SU-DHL-6 (cell line): Measurements from ENCODE around the gene EPHB3.

Experiments used
- H2AFZ ChIP-seq: fragments of 200-600 bp; sonication (generic); 2 replicates; pipeline ENCODE4 v1.6.1; 2014; ENCODE audit warnings: low read depth, mild to moderate bottlenecking, moderate library complexity, mixed read lengths, antibody characterized with exemption, low read length; ENCODE audit not compliant: severe bottlenecking
- H3F3A ChIP-seq: fragments of 200-600 bp; shearing (Covaris generic); 2 replicates; pipeline ENCODE4 v1.6.0; 2016; ENCODE audit warnings: antibody characterized with exemption, mild to moderate bottlenecking; ENCODE audit not compliant: insufficient read depth
- H3K27ac ChIP-seq: fragments of 200-600 bp; sonication (generic); 2 replicates; pipeline ENCODE4 v1.5.1; 2016; ENCODE audit warnings: low read depth, mild to moderate bottlenecking, low read length, moderate library complexity, mixed read lengths
- H3K27me3 ChIP-seq: fragments of 200-600 bp; sonication (generic), shearing (Covaris generic); 2 replicates; pipeline ENCODE4 v1.6.0; 2014; ENCODE audit warnings: mild to moderate bottlenecking, low read length
- H3K36me3 ChIP-seq: fragments of 200-600 bp; sonication (generic); 2 replicates; pipeline ENCODE4 v1.6.1; 2014; ENCODE audit warnings: mild to moderate bottlenecking, low read length, mixed read lengths
- H3K4me2 ChIP-seq: fragments of 300-600, 200-600 bp; shearing (Covaris generic), sonication (generic); 2 replicates; pipeline ENCODE4 v1.6.0; 2014; ENCODE audit warnings: low read length, low read depth, mild to moderate bottlenecking; ENCODE audit not compliant: poor library complexity, severe bottlenecking
- H3K4me3 ChIP-seq: fragments of 200-600 bp; sonication (generic); 2 replicates; pipeline ENCODE4 v1.5.1; 2014; ENCODE audit warnings: antibody characterized with exemption, low read length, mild to moderate bottlenecking, mixed read lengths; ENCODE audit not compliant: insufficient read depth, poor library complexity, severe bottlenecking
- H3K79me2 ChIP-seq: fragments of 200-600 bp; sonication (generic); 2 replicates; pipeline ENCODE4 v1.6.1; 2014; ENCODE audit warnings: mild to moderate bottlenecking, low read length, moderate library complexity; ENCODE audit not compliant: insufficient read depth
- H3K9ac ChIP-seq: fragments of 200-600 bp; sonication (generic); 2 replicates; pipeline ENCODE4 v1.7.0; 2014; ENCODE audit warnings: mild to moderate bottlenecking, low read length
- H3K9me2 ChIP-seq: fragments of 200-600 bp; sonication (generic); replicated peaks from 2 replicates; pipeline ENCODE4 v1.6.1; 2014; ENCODE audit warnings: low read length; ENCODE audit not compliant: insufficient read depth
- H3K9me3 ChIP-seq: fragments of 200-600 bp; sonication (generic); 2 replicates; pipeline ENCODE4 v1.6.1; 2014; ENCODE audit warnings: low read length, mixed read lengths; ENCODE audit not compliant: insufficient read depth
- H4K20me1 ChIP-seq: fragments of 200-600 bp; sonication (generic); 2 replicates; pipeline ENCODE4 v1.6.1; 2014; ENCODE audit warnings: low read depth, mild to moderate bottlenecking, antibody characterized with exemption, low read length, moderate library complexity, mixed read lengths
- EZH2phosphoT487 ChIP-seq: fragments of 200-600 bp; sonication (generic), shearing (Covaris generic); conservative IDR thresholded peaks from 2 replicates; pipeline ENCODE4 v1.6.1; 2018; ENCODE audit warnings: mild to moderate bottlenecking, antibody characterized with exemption, low read length, moderate library complexity, mixed read lengths
- TF ChIP-seq, protein P1 (sequence below): fragments of 200-600 bp; sonication (generic); IDR thresholded peaks from one replicate; pipeline ENCODE4 v1.5.1; 2017; ENCODE audit warnings: antibody characterized with exemption, mild to moderate bottlenecking, low read length, moderate library complexity; ENCODE audit not compliant: insufficient read depth, poor library complexity, severe bottlenecking

Gene EPHB3

DNA sequence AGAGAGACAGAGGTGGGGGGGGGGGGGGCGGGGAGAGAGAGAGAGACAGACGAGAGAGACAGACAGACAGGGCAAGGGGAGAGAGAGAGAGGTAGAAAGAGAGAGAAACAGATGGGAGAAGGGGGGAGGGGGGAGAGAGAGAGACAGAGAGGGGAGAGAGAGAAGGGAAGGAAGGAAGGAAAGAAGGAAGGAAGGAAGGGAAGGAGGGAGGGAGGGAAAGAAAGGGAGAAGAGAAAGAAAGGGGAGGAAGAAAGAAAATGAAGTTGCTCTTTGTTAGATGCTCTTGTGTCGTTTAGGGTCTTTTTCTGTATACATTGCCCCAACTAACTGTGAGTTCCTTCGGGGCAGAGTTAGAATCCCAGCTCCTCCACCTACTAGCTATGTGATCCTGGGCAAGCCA is 19.0 kb upstream of the EPHB3 start:
- Histone ChIP-seq H3K9me2 (no peaks in the 10 kb centered on the region), H3K79me2 (no peaks in the 10 kb centered on the region), H3K36me3 (no peaks in the 10 kb centered on the region), H3K9me3 (no peaks in the 10 kb centered on the region), H3K27me3 (no peaks in the 10 kb centered on the region), H3K9ac (no peak overlapping the region), H3K4me2 (no peak overlapping the region), H2AFZ (no peak overlapping the region), H3K27ac (no peak overlapping the region), H3F3A (no peaks in the 10 kb centered on the region), H3K4me3 (no peak overlapping the region), H4K20me1 (no peaks in the 10 kb centered on the region)
- TF ChIP-seq EZH2phosphoT487, result no peak
- TF ChIP-seq, protein P1, sequence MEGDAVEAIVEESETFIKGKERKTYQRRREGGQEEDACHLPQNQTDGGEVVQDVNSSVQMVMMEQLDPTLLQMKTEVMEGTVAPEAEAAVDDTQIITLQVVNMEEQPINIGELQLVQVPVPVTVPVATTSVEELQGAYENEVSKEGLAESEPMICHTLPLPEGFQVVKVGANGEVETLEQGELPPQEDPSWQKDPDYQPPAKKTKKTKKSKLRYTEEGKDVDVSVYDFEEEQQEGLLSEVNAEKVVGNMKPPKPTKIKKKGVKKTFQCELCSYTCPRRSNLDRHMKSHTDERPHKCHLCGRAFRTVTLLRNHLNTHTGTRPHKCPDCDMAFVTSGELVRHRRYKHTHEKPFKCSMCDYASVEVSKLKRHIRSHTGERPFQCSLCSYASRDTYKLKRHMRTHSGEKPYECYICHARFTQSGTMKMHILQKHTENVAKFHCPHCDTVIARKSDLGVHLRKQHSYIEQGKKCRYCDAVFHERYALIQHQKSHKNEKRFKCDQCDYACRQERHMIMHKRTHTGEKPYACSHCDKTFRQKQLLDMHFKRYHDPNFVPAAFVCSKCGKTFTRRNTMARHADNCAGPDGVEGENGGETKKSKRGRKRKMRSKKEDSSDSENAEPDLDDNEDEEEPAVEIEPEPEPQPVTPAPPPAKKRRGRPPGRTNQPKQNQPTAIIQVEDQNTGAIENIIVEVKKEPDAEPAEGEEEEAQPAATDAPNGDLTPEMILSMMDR, result no peak

DNA sequence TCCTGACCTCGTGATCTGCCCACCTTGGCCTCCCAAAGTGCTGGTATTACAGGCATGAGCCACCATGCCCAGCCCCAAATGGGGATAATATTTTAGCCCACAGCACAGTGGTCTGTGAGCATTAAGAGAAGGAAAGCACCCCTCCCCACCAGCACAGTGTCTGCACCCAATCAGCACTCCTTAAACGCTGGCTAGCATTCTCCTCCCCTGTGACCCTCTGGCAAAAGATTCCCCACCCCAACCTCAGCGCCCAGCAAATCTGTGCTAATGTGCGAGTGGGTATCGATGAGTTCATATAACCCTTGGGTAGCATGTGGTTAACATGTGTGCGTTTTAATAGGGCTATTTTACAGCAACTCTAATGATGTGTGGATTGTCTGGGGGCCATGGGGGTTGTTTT is 18.3 kb upstream of the EPHB3 start:
- Histone ChIP-seq H3K4me2 (no peak overlapping the region), H4K20me1 (no peaks in the 10 kb centered on the region), H3K27ac (no peak overlapping the region), H3K4me3 (no peak overlapping the region), H3K36me3 (no peaks in the 10 kb centered on the region), H3K27me3 (no peaks in the 10 kb centered on the region), H3F3A (no peaks in the 10 kb centered on the region), H3K9me2 (no peaks in the 10 kb centered on the region), H3K9me3 (no peaks in the 10 kb centered on the region), H2AFZ (no peak overlapping the region), H3K9ac (no peak overlapping the region), H3K79me2 (no peaks in the 10 kb centered on the region)
- TF ChIP-seq, protein P1, result no peak
- TF ChIP-seq EZH2phosphoT487, result no peak

DNA sequence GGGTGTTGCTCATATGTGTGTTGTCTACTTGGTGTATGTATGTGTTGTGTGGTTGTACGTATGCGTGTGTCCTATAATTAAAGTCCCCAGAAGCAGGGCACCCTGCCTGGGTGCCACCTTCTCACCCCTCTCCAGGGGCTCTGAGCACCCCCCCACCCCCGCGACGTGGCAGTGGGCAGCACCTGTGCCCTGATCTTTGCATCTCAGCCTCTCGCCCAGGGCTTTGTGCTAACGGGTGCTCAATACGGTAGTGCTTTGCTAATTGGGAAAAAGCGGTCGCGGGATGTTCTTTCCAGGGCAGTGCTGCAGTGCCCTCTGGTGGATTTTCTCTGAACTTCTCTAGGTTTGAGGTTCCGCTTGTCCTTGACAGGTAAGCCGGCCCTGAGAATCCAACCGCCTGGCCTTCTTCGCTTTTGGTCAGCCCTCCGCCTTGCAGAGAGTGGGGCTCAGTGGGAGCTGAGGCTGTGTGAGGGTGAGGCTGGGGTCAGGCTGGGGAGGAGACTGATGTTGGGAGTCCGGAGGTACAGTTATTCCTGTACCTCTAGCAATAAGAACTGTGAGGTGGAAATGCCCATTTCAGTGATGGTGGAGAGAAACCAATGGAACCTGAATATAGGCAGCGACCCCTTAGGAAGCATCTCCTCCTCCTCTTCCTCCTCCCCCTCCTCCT is 17.6 kb upstream of the EPHB3 start:
- no peaks in the 10 kb centered on the region for H3K9me3 ChIP-seq
- H3K79me2 ChIP-seq, result no peaks in the 10 kb centered on the region
- H3K4me3 ChIP-seq, result no peak overlapping the region
- no peaks in the 10 kb centered on the region for H3K27me3 ChIP-seq
- no peak overlapping the region for H2AFZ ChIP-seq
- TF ChIP-seq, protein P1, result peak; percentile 56
- TF ChIP-seq EZH2phosphoT487, result no peak
- no peak overlapping the region for H3K4me2 ChIP-seq
- no peak overlapping the region for H3K9ac ChIP-seq
- H4K20me1 ChIP-seq, result no peaks in the 10 kb centered on the region
- no peaks in the 10 kb centered on the region for H3K36me3 ChIP-seq
- no peak overlapping the region for H3K27ac ChIP-seq
- no peaks in the 10 kb centered on the region for H3F3A ChIP-seq
- H3K9me2 ChIP-seq, result no peaks in the 10 kb centered on the region
